ENCODE measurements around the gene PHF24.
A peak's percentile ranks its signal among the peaks of the same experiment; 100 is the strongest.
"Not testable (repeated sequence)": the region's sequence is repeated elsewhere in the genome, so short reads cannot be mapped to it uniquely, and the experiment has no call there.

Gene PHF24

GRCh38 chr9:35001803-35002502 is 43.9 kb downstream of the PHF24 start:
- DNase-seq (ENCODE audit: low spot score), result peak; percentile 49
- in situ Hi-C loops (cut with MboI; ENCODE audit: low sequenced_read_pairs, unreplicated experiment), result no loop called here
- TF ChIP-seq CTCF (IDR thresholded peaks at IDR 0.05; ENCODE audit: borderline replicate concordance, control extremely low read depth, extremely low read depth, insufficient read depth, missing control alignments), result no peak

GRCh38 chr9:35002623-35003022 is 44.5 kb downstream of the PHF24 start:
- in situ Hi-C loops (cut with MboI; ENCODE audit: low sequenced_read_pairs, unreplicated experiment), result no loop called here
- TF ChIP-seq CTCF (IDR thresholded peaks at IDR 0.05; ENCODE audit: borderline replicate concordance, control extremely low read depth, extremely low read depth, insufficient read depth, missing control alignments), result no peak
- peak; percentile 38 for DNase-seq (ENCODE audit: low spot score)

GRCh38 chr9:35004299-35004698 is 46.2 kb downstream of the PHF24 start:
- in situ Hi-C loops (cut with MboI; ENCODE audit: low sequenced_read_pairs, unreplicated experiment); DNase-seq (ENCODE audit: low spot score): not testable (repeated sequence)

- no peak for TF ChIP-seq CTCF (IDR thresholded peaks at IDR 0.05; ENCODE audit: borderline replicate concordance, control extremely low read depth, extremely low read depth, insufficient read depth, missing control alignments)
- no peak for DNase-seq (ENCODE audit: low spot score)
- in situ Hi-C loops (cut with MboI; ENCODE audit: low sequenced_read_pairs, unreplicated experiment), result no loop called here
Observed at GRCh38 chr9:35010351-35010958, 52.4 kb downstream of the PHF24 start.

- no peak for DNase-seq (ENCODE audit: low spot score)
- in situ Hi-C loops (cut with MboI; ENCODE audit: low sequenced_read_pairs, unreplicated experiment), result no loop called here
- no peak for TF ChIP-seq CTCF (IDR thresholded peaks at IDR 0.05; ENCODE audit: borderline replicate concordance, control extremely low read depth, extremely low read depth, insufficient read depth, missing control alignments)
Observed at GRCh38 chr9:35014517-35014916, 56.4 kb downstream of the PHF24 start.

GRCh38 chr9:35023443-35023842 is 65.4 kb downstream of the PHF24 start:
- DNase-seq (ENCODE audit: low spot score); in situ Hi-C loops (cut with MboI; ENCODE audit: low sequenced_read_pairs, unreplicated experiment): not testable (repeated sequence)

- DNase-seq (ENCODE audit: low spot score), result no peak
- in situ Hi-C loops (cut with MboI; ENCODE audit: low sequenced_read_pairs, unreplicated experiment), result no loop called here
Observed at GRCh38 chr9:35026671-35027070, 68.6 kb downstream of the PHF24 start.

More at GRCh38 chr9:35026671-35027070, 68.6 kb downstream of the PHF24 start:
- TF ChIP-seq CTCF (IDR thresholded peaks at IDR 0.05; ENCODE audit: borderline replicate concordance, control extremely low read depth, extremely low read depth, insufficient read depth, missing control alignments), result no peak

Measured in GM13976 (cell line).